SU-DHL-6 (cell line): Measurements from ENCODE around the gene TEX19.

ENCODE experiments used
- CTCF ChIP-seq: fragments of 200-600 bp; sonication (generic); IDR thresholded peaks from one replicate; pipeline ENCODE4 v1.5.1; 2017; ENCODE audit warnings: antibody characterized with exemption, mild to moderate bottlenecking, low read length, moderate library complexity; ENCODE audit not compliant: insufficient read depth, poor library complexity, severe bottlenecking
- EZH2phosphoT487 ChIP-seq: fragments of 200-600 bp; sonication (generic), shearing (Covaris generic); conservative IDR thresholded peaks from 2 replicates; pipeline ENCODE4 v1.6.1; 2018; ENCODE audit warnings: mild to moderate bottlenecking, antibody characterized with exemption, low read length, moderate library complexity, mixed read lengths

GRCh38 chr17:82323514-82324234 lies 35.4 kb upstream of the TEX19 start:
- TF ChIP-seq CTCF (no peak), EZH2phosphoT487 (no peak)
